ENCODE measurements around the gene RRM2.

RRM2 gene

DNA sequence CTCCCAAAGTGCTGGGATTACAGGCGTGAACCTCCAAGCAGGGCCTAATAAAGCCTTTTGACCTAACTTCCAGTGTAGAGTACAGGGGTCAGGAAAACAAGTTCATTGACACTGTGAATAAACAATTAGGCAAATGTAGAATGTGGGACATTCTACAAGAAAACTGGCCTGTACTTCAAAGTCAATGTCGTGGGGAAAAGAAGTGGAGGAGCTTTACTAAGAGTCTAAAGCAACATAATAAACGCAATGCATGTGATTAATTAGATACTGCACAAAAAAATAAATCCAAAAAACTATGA, 3.6 kb upstream of the RRM2 start:
- Histone ChIP-seq H3K79me2 (ENCODE audit: low read length) (peaks cover 34% of the 10 kb centered on the region), H3K9me2 (replicated peaks; ENCODE audit: insufficient read depth, low read length) (no peaks in the 10 kb centered on the region), H3K4me1 (ENCODE audit: low read length) (peaks cover 10% of the 10 kb centered on the region; the same call in 1 of the 2 replicates), H3K9ac (ENCODE audit: low read length) (no peak overlapping the region), H3K4me2 (ENCODE audit: low read depth, low read length) (no peak overlapping the region), H3F3A (ENCODE audit: insufficient read depth, low read length) (peaks cover 31% of the 10 kb centered on the region), H3K27me3 (replicated peaks; ENCODE audit: insufficient read depth, low read length) (no peaks in the 10 kb centered on the region), H2AFZ (ENCODE audit: low read length) (no peak overlapping the region), H3K9me3 (replicated peaks; ENCODE audit: insufficient read depth, low read length) (no peaks in the 10 kb centered on the region), H3K4me3 (ENCODE audit: low read length) (no peak overlapping the region), H4K20me1 (ENCODE audit: insufficient read depth, low read length) (no peaks in the 10 kb centered on the region), H3K27ac (ENCODE audit: low read length) (no peak overlapping the region), H3K36me3 (replicated peaks; ENCODE audit: insufficient read depth, low read length) (no peaks in the 10 kb centered on the region)
- DNase-seq, result no peak
- TF ChIP-seq EZH2 (optimal IDR thresholded peaks at IDR 0.05; ENCODE audit: low read depth, low read length) (no peak), EZH2phosphoT487 (IDR thresholded peaks at IDR 0.05; ENCODE audit: low read length) (no peak)
- TF ChIP-seq, protein P1, sequence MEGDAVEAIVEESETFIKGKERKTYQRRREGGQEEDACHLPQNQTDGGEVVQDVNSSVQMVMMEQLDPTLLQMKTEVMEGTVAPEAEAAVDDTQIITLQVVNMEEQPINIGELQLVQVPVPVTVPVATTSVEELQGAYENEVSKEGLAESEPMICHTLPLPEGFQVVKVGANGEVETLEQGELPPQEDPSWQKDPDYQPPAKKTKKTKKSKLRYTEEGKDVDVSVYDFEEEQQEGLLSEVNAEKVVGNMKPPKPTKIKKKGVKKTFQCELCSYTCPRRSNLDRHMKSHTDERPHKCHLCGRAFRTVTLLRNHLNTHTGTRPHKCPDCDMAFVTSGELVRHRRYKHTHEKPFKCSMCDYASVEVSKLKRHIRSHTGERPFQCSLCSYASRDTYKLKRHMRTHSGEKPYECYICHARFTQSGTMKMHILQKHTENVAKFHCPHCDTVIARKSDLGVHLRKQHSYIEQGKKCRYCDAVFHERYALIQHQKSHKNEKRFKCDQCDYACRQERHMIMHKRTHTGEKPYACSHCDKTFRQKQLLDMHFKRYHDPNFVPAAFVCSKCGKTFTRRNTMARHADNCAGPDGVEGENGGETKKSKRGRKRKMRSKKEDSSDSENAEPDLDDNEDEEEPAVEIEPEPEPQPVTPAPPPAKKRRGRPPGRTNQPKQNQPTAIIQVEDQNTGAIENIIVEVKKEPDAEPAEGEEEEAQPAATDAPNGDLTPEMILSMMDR (IDR thresholded peaks at IDR 0.05; ENCODE audit: low read length), result no peak

DNA sequence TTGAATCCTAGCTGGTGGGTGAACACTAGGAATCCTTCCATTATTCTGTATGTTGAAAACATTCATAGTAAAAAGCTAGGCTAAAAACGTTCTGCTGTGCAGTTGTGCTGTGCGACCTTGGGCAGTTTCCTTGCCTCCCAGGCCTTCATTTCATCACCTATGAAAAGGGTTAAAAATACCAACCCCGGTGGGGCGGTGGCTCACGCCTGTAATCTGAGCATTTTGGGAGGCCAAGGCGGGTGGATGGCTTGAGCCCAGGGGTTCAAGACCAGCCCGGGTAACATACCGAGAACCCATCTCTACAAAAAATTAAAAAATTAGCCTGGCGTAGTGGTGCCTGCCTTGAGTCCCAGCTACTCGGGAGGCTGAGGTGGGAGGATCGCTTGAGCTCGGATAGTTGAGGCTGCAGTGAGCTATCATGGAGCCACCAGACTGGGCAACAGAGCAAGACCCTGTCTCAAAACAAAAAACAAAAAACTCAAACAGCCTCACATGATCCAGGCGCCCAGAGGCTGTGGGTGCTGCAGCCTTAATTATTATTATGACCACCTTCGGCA, 2.9 kb upstream of the RRM2 start:
- Histone ChIP-seq H3K4me3 (ENCODE audit: low read length) (peak overlapping the region; percentile 77), H3K27me3 (replicated peaks; ENCODE audit: insufficient read depth, low read length) (no peaks in the 10 kb centered on the region), H3K79me2 (ENCODE audit: low read length) (peaks cover 41% of the 10 kb centered on the region), H4K20me1 (ENCODE audit: insufficient read depth, low read length) (no peaks in the 10 kb centered on the region), H2AFZ (ENCODE audit: low read length) (peak overlapping the region; percentile 75), H3K9me3 (replicated peaks; ENCODE audit: insufficient read depth, low read length) (no peaks in the 10 kb centered on the region), H3K4me2 (ENCODE audit: low read depth, low read length) (peak overlapping the region; percentile 88; the same call in 1 of the 2 replicates), H3K27ac (ENCODE audit: low read length) (peak overlapping the region; percentile 91; the same call in 1 of the 2 replicates), H3F3A (ENCODE audit: insufficient read depth, low read length) (peaks cover 38% of the 10 kb centered on the region), H3K36me3 (replicated peaks; ENCODE audit: insufficient read depth, low read length) (0 out of 2 replicates have a peak, but pooled peaks cover under 1% of the 10 kb centered on the region), H3K9ac (ENCODE audit: low read length) (peak overlapping the region; percentile 92; the same call in 1 of the 2 replicates), H3K9me2 (replicated peaks; ENCODE audit: insufficient read depth, low read length) (no peaks in the 10 kb centered on the region), H3K4me1 (ENCODE audit: low read length) (peaks cover 10% of the 10 kb centered on the region)
- no peak for DNase-seq
- TF ChIP-seq, protein P1 (IDR thresholded peaks at IDR 0.05; ENCODE audit: low read length), result no peak
- no peak for TF ChIP-seq EZH2phosphoT487 (IDR thresholded peaks at IDR 0.05; ENCODE audit: low read length)
- no peak for TF ChIP-seq EZH2 (optimal IDR thresholded peaks at IDR 0.05; ENCODE audit: low read depth, low read length)

DNA sequence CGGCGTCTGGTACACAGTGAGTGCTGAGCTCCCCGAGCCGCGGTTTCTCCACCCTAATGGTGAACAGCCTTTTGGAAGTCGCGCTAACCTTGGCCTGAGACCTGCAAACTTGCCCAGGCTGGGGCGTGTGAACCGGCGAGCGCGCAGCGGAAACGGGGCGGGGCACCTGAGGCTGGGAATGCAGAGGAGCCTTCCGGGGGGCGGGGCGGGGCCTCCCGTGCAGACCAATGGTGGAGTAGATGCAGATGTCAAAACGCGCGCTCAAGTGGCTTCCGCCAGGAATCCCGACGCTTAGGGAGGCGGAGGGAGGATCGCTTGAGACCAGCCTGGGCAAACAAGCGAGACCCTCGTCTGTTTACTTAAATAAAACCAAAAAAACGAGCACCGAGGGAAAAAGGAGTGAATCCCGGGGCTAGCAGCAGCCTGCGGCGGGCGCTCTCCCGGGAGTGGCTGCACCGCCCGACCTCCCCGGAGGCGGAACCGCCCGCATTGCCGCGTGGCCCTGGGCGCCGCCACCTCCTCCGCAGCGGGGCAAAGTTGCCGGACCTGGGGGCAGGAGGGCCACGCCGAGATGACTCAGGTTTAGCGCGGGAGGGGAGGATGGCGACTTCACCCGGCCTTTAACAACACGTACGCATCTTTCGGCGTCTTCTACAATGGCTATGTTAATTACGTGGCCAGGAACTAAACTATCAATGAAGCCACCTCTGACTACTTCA, 2.2 kb upstream of the RRM2 start:
- no peaks in the 10 kb centered on the region for H3K9me2 ChIP-seq (replicated peaks; ENCODE audit: insufficient read depth, low read length)
- H3K9me3 ChIP-seq (replicated peaks; ENCODE audit: insufficient read depth, low read length), result no peaks in the 10 kb centered on the region
- peak overlapping the region; percentile 92 for H3K9ac ChIP-seq (ENCODE audit: low read length)
- peaks cover 16% of the 10 kb centered on the region for H3K4me1 ChIP-seq (ENCODE audit: low read length)
- peak overlapping the region; percentile 91 for H3K27ac ChIP-seq (ENCODE audit: low read length)
- H3K79me2 ChIP-seq (ENCODE audit: low read length), result peaks cover 48% of the 10 kb centered on the region
- H2AFZ ChIP-seq (ENCODE audit: low read length), result peak overlapping the region; percentile 75
- TF ChIP-seq, protein P1 (IDR thresholded peaks at IDR 0.05; ENCODE audit: low read length), result no peak
- no peak for TF ChIP-seq EZH2phosphoT487 (IDR thresholded peaks at IDR 0.05; ENCODE audit: low read length)
- no peaks in the 10 kb centered on the region for H4K20me1 ChIP-seq (ENCODE audit: insufficient read depth, low read length)
- DNase-seq, result peak; percentile 97
- 0 out of 2 replicates have a peak, but pooled peaks cover 6% of the 10 kb centered on the region for H3K36me3 ChIP-seq (replicated peaks; ENCODE audit: insufficient read depth, low read length)
- peak overlapping the region; percentile 88 for H3K4me2 ChIP-seq (ENCODE audit: low read depth, low read length)
- peaks cover 44% of the 10 kb centered on the region for H3F3A ChIP-seq (ENCODE audit: insufficient read depth, low read length)
- H3K4me3 ChIP-seq (ENCODE audit: low read length), result peak overlapping the region; percentile 77
- no peaks in the 10 kb centered on the region for H3K27me3 ChIP-seq (replicated peaks; ENCODE audit: insufficient read depth, low read length)

Data from MM.1S (cell line).